ENCODE measurements around the gene GPR33. TPM values are rescaled to one million over a fixed set of nuclear protein-coding genes. Genes with fewer than 3 reads are reported as not detected.

The GPR33 gene
- total RNA-seq, 1 experiment from 2014 or later: not detected

DNA sequence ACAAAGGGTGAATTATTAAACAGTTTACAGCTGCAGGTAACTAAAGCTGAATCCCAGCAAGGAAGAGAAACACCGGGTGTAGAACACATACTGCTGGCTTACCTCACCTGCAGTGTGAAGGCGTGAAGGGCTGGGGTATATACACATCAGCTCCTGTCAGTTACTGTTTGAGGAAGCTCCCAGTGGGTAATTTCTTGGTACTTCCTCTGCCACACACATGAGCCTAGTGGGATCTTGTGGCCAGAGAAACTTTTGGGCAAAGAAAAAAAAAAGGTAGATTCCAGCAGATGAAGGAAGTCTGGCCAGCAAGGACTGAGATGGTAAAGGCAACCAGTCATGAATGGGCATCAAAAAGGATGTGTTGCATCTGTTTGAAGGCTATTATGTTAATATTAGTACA is 14.0 kb upstream of the GPR33 start:
- Histone ChIP-seq H3K4me3 (replicated peaks in 1 of 2; ENCODE audit: low read depth in 1 of 2, low read length in 2 of 2) (no peak overlapping the region), H3K27ac (ENCODE audit: low read depth, low read length) (no peak overlapping the region), H4K20me1 (ENCODE audit: insufficient read depth) (no peaks in the 10 kb centered on the region), H3K36me3 (ENCODE audit: control insufficient read depth in 1 of 2, insufficient read depth in 2 of 2, low read length in 2 of 2) (no peaks in the 10 kb centered on the region), H3K9ac (ENCODE audit: low read length) (no peak overlapping the region), H3K79me2 (ENCODE audit: insufficient read depth, low read length) (no peaks in the 10 kb centered on the region), H3K9me3 (ENCODE audit: control insufficient read depth in 1 of 2, insufficient read depth in 1 of 2, low read depth in 1 of 2, low read length in 2 of 2) (no peaks in the 10 kb centered on the region), H3K4me2 (ENCODE audit: low read length) (no peak overlapping the region), H3K27me3 (ENCODE audit: insufficient read depth, low read length) (no peaks in the 10 kb centered on the region), H2AFZ (ENCODE audit: low read depth, low read length, poor library complexity, severe bottlenecking) (no peak overlapping the region), H3K4me1 (ENCODE audit: control insufficient read depth in 1 of 2, insufficient read depth in 2 of 2, low read length in 2 of 2) (no peaks in the 10 kb centered on the region), H3K9me2 (ENCODE audit: insufficient read depth) (no peaks in the 10 kb centered on the region)
- intact Hi-C loops (cut with micrococcal nuclease): no loop called here
- DNase-seq (ENCODE audit: low read depth, low spot score) (no peak), ATAC-seq (no peak)
- no TSS peak for BruUV-seq (replicated peaks)
- TF ChIP-seq SRF (IDR thresholded peaks at IDR 0.05; ENCODE audit: low read depth) (no peak), EZH2phosphoT487 (IDR thresholded peaks at IDR 0.05; ENCODE audit: borderline replicate concordance) (no peak), ZNF274 (IDR thresholded peaks at IDR 0.05; ENCODE audit: low read depth, low read length) (no peak), SIN3A (IDR thresholded peaks at IDR 0.05; ENCODE audit: low read depth) (no peak), CEBPB (IDR thresholded peaks at IDR 0.05; ENCODE audit: low read depth) (no peak), YY1 (IDR thresholded peaks at IDR 0.05; ENCODE audit: extremely low read depth, insufficient replicate concordance, low read depth, low read length) (no peak)
- TF ChIP-seq, protein P1, sequence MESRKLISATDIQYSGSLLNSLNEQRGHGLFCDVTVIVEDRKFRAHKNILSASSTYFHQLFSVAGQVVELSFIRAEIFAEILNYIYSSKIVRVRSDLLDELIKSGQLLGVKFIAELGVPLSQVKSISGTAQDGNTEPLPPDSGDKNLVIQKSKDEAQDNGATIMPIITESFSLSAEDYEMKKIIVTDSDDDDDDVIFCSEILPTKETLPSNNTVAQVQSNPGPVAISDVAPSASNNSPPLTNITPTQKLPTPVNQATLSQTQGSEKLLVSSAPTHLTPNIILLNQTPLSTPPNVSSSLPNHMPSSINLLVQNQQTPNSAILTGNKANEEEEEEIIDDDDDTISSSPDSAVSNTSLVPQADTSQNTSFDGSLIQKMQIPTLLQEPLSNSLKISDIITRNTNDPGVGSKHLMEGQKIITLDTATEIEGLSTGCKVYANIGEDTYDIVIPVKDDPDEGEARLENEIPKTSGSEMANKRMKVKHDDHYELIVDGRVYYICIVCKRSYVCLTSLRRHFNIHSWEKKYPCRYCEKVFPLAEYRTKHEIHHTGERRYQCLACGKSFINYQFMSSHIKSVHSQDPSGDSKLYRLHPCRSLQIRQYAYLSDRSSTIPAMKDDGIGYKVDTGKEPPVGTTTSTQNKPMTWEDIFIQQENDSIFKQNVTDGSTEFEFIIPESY (IDR thresholded peaks at IDR 0.05; ENCODE audit: extremely low read depth, insufficient replicate concordance, low read length): no peak
- TF ChIP-seq, protein P2, sequence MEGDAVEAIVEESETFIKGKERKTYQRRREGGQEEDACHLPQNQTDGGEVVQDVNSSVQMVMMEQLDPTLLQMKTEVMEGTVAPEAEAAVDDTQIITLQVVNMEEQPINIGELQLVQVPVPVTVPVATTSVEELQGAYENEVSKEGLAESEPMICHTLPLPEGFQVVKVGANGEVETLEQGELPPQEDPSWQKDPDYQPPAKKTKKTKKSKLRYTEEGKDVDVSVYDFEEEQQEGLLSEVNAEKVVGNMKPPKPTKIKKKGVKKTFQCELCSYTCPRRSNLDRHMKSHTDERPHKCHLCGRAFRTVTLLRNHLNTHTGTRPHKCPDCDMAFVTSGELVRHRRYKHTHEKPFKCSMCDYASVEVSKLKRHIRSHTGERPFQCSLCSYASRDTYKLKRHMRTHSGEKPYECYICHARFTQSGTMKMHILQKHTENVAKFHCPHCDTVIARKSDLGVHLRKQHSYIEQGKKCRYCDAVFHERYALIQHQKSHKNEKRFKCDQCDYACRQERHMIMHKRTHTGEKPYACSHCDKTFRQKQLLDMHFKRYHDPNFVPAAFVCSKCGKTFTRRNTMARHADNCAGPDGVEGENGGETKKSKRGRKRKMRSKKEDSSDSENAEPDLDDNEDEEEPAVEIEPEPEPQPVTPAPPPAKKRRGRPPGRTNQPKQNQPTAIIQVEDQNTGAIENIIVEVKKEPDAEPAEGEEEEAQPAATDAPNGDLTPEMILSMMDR (IDR thresholded peaks at IDR 0.05 in 2 of 3, conservative IDR thresholded peaks at IDR 0.05 in 1 of 3; ENCODE audit: borderline replicate concordance in 1 of 3, insufficient read depth in 1 of 3, low read depth in 2 of 3, low read length in 2 of 3): no peak
- POLR2A ChIA-PET: no interaction called here
- CTCF ChIA-PET: no interaction called here
- RAD21 ChIA-PET (ENCODE audit: low non-redundant PET in 1 of 2, low total read pairs in 2 of 2, uncharacterized antibody in 2 of 2, unreplicated experiment in 2 of 2): no interaction called here
